CD14-positive monocyte (primary cell): ENCODE data around the gene ACIN1. TPM values are rescaled to one million over a fixed set of nuclear protein-coding genes. Genes with fewer than 3 reads are reported as not detected.

ENCODE experiments used
- DNase-seq, 3 donors: peaks; one replicate each; pipeline ENCODE4 v3.0.0-alpha.2; 2011 to 2022
- H2AFZ ChIP-seq: 2 replicates; pipeline ENCODE4 v1.6.0; 2012; ENCODE audit warnings: mild to moderate bottlenecking, low read depth, low read length, inconsistent platforms; ENCODE audit not compliant: insufficient read depth, poor library complexity, severe bottlenecking
- H3K27ac ChIP-seq, 2 donors: 1 replicate in 1 of 2; 2 replicates in 1 of 2; pipeline ENCODE4 v1.5.1; 2012 to 2013; ENCODE audit warnings: low read length in 2 of 2, control low read depth in 1 of 2, inconsistent platforms in 1 of 2, low read depth in 1 of 2, mild to moderate bottlenecking in 1 of 2
- H3K27me3 ChIP-seq, 2 donors: one replicate each; pipeline versions ENCODE4 v1.6.0 to v1.6.1; 2011 to 2013; ENCODE audit warnings: low read length in 2 of 2; ENCODE audit not compliant: control insufficient read depth in 2 of 2, insufficient read depth in 2 of 2
- H3K36me3 ChIP-seq, 2 donors: replicated peaks in 1 of 2; 1 replicate in 1 of 2; 2 replicates in 1 of 2; pipeline versions ENCODE4 v1.5.1 to v1.6.1; 2012 to 2013; ENCODE audit warnings: low read length in 2 of 2, control low read depth in 1 of 2, inconsistent platforms in 1 of 2, mild to moderate bottlenecking in 1 of 2; ENCODE audit not compliant: insufficient read depth in 2 of 2, control insufficient read depth in 1 of 2
- H3K4me1 ChIP-seq, 2 donors: 1 replicate in 1 of 2; 2 replicates in 1 of 2; pipeline versions ENCODE4 v1.5.1 to v1.6.1; 2012 to 2013; ENCODE audit warnings: low read length in 2 of 2, control low read depth in 1 of 2, inconsistent platforms in 1 of 2, mild to moderate bottlenecking in 1 of 2, moderate library complexity in 1 of 2; ENCODE audit not compliant: insufficient read depth in 2 of 2, control insufficient read depth in 1 of 2
- H3K4me2 ChIP-seq: replicated peaks from 2 replicates; pipeline ENCODE3; 2012; ENCODE audit warnings: low read length, moderate library complexity, mild to moderate bottlenecking; ENCODE audit not compliant: poor library complexity, severe bottlenecking; ENCODE audit errors: extremely low read depth
- H3K4me3 ChIP-seq, 3 experiments: fragments of 200-600 bp in 1 of 3; sonication (generic) in 1 of 3; replicated peaks in 1 of 3; 1 replicate in 2 of 3; 2 replicates in 1 of 3; pipeline ENCODE4 v1.5.1; 2011 to 2013; ENCODE audit warnings: low read length in 3 of 3, mild to moderate bottlenecking in 3 of 3, control low read depth in 2 of 3, low read depth in 2 of 3, inconsistent platforms in 1 of 3, moderate library complexity in 1 of 3
- H3K79me2 ChIP-seq: 2 replicates; pipeline ENCODE4 v1.6.0; 2012; ENCODE audit warnings: mild to moderate bottlenecking, control low read depth, inconsistent platforms, low read length, moderate library complexity; ENCODE audit not compliant: insufficient read depth
- H3K9ac ChIP-seq: 2 replicates; pipeline ENCODE4 v1.6.0; 2017; ENCODE audit warnings: low read length, mild to moderate bottlenecking; ENCODE audit not compliant: insufficient read depth, poor library complexity, severe bottlenecking
- H3K9me3 ChIP-seq, 2 donors: replicated peaks in 1 of 2; 1 replicate in 1 of 2; 2 replicates in 1 of 2; pipeline versions ENCODE4 v1.5.1 to v1.6.1; 2012 to 2013; ENCODE audit warnings: low read length in 2 of 2, control low read depth in 1 of 2; ENCODE audit not compliant: control insufficient read depth in 1 of 2, insufficient read depth in 1 of 2
- H4K20me1 ChIP-seq: 2 replicates; pipeline ENCODE4 v1.6.0; 2012; ENCODE audit warnings: mild to moderate bottlenecking, low read length, control low read depth, moderate library complexity; ENCODE audit not compliant: insufficient read depth
- H3K27ac Mint-ChIP-seq, 7 donors: one replicate each; pipeline ENCODE4 v1.8.0; 2020; ENCODE audit warnings: mild to moderate bottlenecking in 7 of 7, mixed read lengths in 7 of 7, moderate library complexity in 6 of 7, inconsistent platforms in 2 of 7
- H3K27me3 Mint-ChIP-seq, 3 donors: one replicate each; pipeline ENCODE4 v1.8.0; 2021 to 2022; ENCODE audit warnings: low read depth in 3 of 3, mild to moderate bottlenecking in 3 of 3, mixed read lengths in 3 of 3, moderate library complexity in 3 of 3, inconsistent platforms in 1 of 3
- H3K36me3 Mint-ChIP-seq, 2 donors: one replicate each; pipeline ENCODE4 v1.8.0; 2020; ENCODE audit warnings: mixed read lengths in 2 of 2, inconsistent platforms in 1 of 2, mild to moderate bottlenecking in 1 of 2
- H3K4me1 Mint-ChIP-seq: one replicate; pipeline ENCODE4 v1.8.0; 2020; ENCODE audit warnings: mild to moderate bottlenecking, mixed read lengths
- H3K4me3 Mint-ChIP-seq, 2 donors: one replicate each; pipeline ENCODE4 v1.8.0; 2020; ENCODE audit warnings: mild to moderate bottlenecking in 2 of 2, mixed read lengths in 2 of 2, moderate library complexity in 1 of 2
- H3K9me3 Mint-ChIP-seq, 7 donors: one replicate each; pipeline ENCODE4 v1.8.0; 2020 to 2022; ENCODE audit warnings: mixed read lengths in 7 of 7, mild to moderate bottlenecking in 6 of 7, moderate library complexity in 6 of 7, inconsistent platforms in 2 of 7
- WGBS: methylation state at CpG from one replicate; pipeline ENCODE4 v1.1.5; 2013; ENCODE audit warnings: missing lambda C conversion rate; ENCODE audit not compliant: insufficient coverage; 5-methylcytosine and 5-hydroxymethylcytosine counted together
- intact Hi-C, 2 donors: fragments of 100-400 bp; cut with micrococcal nuclease; formaldehyde crosslinking; loops; one replicate each; pipeline versions ENCODE4 v1.15.0 to v1.15.1; 2023
- polyA plus RNA-seq, 3 donors: library from polyadenylated mRNA; depleted of rRNA in 1 of 3; unstranded in 2 of 3; stranded (reverse) in 1 of 3; fragments of 300-500 nt in 2 of 3; fragments of >200 nt in 1 of 3; fragmentation: Illumina TruSeq in 2 of 3; gene quantifications; 1 replicate in 2 of 3; 2 replicates in 1 of 3; pipeline ENCODE4 v1.2.3, GENCODE V29; 2012 to 2021
- TF ChIP-seq, protein P1 (sequence below): fragments of 200-600 bp; IDR thresholded peaks from one replicate; pipeline ENCODE4 v1.8.0; 2022; ENCODE audit warnings: antibody characterized with exemption, mild to moderate bottlenecking

The ACIN1 gene
- polyA plus RNA-seq, 3 donors = 2.8 to 159 (median 5.4) TPM

DNA sequence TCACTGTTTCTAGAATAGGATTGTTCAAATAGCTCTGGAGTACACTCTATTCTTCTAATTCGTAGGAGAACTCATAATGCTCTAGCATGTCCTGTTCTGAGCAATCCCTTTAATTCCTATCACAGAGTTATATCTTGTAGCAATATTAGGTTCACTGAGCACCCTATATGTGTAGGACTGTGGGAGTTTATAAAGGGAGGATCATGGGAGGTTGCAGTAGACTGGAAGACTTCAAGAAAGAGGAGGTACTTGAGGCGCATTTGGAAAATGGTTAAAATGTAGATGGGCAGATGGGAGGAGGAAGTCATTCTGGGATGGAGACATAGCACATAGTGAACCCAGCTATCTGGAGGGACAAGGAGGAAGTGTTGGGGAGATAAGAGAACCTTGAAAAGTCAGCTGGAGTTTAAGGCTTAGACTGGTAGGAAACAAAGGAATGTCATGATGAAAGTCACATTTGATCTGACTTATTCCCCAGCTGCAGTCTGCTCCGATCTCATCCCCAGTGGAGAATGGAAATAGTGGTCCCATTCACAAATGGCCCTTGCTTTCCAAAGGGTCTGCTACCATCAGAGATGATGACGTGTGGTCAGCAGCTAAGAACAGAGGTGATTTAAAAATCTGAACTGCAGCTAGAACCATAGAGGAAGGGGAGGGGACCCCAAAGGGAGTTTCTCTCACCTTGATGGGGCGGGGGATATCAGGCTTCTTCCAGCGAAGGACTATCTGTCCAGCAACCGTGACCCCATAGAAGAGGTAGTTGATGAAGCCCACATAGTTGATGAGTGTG lies 34.2 kb upstream of the ACIN1 start:
- no peaks in the 10 kb centered on the region for H4K20me1 ChIP-seq
- intact Hi-C loops = no loop called here
- H3K4me2 ChIP-seq = no peak overlapping the region
- H3K79me2 ChIP-seq = no peaks in the 10 kb centered on the region
- no peak overlapping the region for H2AFZ ChIP-seq
- TF ChIP-seq, protein P1, sequence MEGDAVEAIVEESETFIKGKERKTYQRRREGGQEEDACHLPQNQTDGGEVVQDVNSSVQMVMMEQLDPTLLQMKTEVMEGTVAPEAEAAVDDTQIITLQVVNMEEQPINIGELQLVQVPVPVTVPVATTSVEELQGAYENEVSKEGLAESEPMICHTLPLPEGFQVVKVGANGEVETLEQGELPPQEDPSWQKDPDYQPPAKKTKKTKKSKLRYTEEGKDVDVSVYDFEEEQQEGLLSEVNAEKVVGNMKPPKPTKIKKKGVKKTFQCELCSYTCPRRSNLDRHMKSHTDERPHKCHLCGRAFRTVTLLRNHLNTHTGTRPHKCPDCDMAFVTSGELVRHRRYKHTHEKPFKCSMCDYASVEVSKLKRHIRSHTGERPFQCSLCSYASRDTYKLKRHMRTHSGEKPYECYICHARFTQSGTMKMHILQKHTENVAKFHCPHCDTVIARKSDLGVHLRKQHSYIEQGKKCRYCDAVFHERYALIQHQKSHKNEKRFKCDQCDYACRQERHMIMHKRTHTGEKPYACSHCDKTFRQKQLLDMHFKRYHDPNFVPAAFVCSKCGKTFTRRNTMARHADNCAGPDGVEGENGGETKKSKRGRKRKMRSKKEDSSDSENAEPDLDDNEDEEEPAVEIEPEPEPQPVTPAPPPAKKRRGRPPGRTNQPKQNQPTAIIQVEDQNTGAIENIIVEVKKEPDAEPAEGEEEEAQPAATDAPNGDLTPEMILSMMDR = no peak
- no peaks in the 10 kb centered on the region for H3K27me3 ChIP-seq
- no peaks in the 10 kb centered on the region for H3K36me3 Mint-ChIP-seq
- 95% methylated on average over 6 of the region's 7 CpGs for WGBS
- H3K4me1 ChIP-seq = peaks cover 20 to 36% of the 10 kb centered on the region in 2 donors
- no peaks in the 10 kb centered on the region for H3K9me3 ChIP-seq
- H3K4me3 Mint-ChIP-seq = no peak overlapping the region
- H3K27ac Mint-ChIP-seq = peak overlapping the region in 1 of 7 donors; percentile 21
- peaks cover 34% of the 10 kb centered on the region for H3K4me1 Mint-ChIP-seq
- H3K4me3 ChIP-seq = no peak overlapping the region
- no peak overlapping the region for H3K9ac ChIP-seq
- H3K9me3 Mint-ChIP-seq = peaks cover 0 to 2% (median 0%) of the 10 kb centered on the region in 7 donors
- DNase-seq = no peak
- H3K27ac ChIP-seq = no peak overlapping the region
- H3K27me3 Mint-ChIP-seq = peaks cover 0 to 2% (median 1%) of the 10 kb centered on the region in 3 donors
- no peaks in the 10 kb centered on the region for H3K36me3 ChIP-seq

DNA sequence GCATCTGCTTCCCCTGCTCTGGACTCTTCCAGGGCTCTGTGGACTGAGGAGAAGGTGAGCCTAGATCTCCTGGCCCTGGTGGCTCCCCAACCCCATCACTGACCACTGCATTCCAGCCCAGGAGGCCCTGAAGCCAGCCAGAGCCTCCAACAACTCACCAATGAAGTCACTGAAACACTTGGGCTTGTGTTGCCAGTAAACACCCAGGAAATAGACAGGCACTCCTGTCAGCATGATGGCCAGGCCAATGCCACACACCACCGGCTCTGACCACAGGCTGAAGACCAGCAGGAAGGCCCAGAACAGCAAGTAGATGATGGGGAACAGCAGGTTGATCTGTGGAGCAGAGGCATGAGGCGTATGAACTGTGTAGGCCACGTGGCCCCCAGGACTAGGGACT lies 32.9 kb upstream of the ACIN1 start:
- no peaks in the 10 kb centered on the region for H3K27me3 ChIP-seq
- WGBS = 81% methylated on average over 2 of the region's 3 CpGs
- no peak overlapping the region for H3K27ac ChIP-seq
- no peaks in the 10 kb centered on the region for H3K9me3 ChIP-seq
- H3K9ac ChIP-seq = no peak overlapping the region
- Mint-ChIP-seq H3K4me1 (peaks cover 34% of the 10 kb centered on the region), H3K27me3 (peaks cover 0 to 2% (median 1%) of the 10 kb centered on the region in 3 donors), H3K36me3 (no peaks in the 10 kb centered on the region), H3K4me3 (no peak overlapping the region), H3K27ac (peak overlapping the region in 1 of 7 donors; percentile 11), H3K9me3 (peaks cover 0 to 2% (median 0%) of the 10 kb centered on the region in 7 donors)
- peaks cover 20 to 36% of the 10 kb centered on the region in 2 donors for H3K4me1 ChIP-seq
- no peaks in the 10 kb centered on the region for H3K36me3 ChIP-seq
- intact Hi-C loops = no loop called here
- peak overlapping the region; percentile 9 for H2AFZ ChIP-seq
- H3K4me2 ChIP-seq = no peak overlapping the region
- no peak overlapping the region for H3K4me3 ChIP-seq
- DNase-seq = no peak
- no peaks in the 10 kb centered on the region for H3K79me2 ChIP-seq
- no peaks in the 10 kb centered on the region for H4K20me1 ChIP-seq
- TF ChIP-seq, protein P1 = no peak
